HCT116 (cell line): ENCODE results near the gene ATP6V1B1. TPM values are rescaled to one million over a fixed set of nuclear protein-coding genes. Genes with fewer than 3 reads are reported as not detected.

Experiments used
- ATAC-seq: fragments of 200-7000 bp; cut with Tn5 transposase; 2 replicates; pipeline ENCODE4 v1.9.1; 2020; ENCODE audit warnings: mild to moderate bottlenecking, moderate library complexity
- BruUV-seq: library from RNA; stranded (reverse); fragments of 400-500 nt; replicated peaks from 2 replicates; lab custom pipeline; 2021; lab: Mats Ljungman, UMichigan
- CTCF ChIA-PET: fragments of 300-600 bp; sonication (Branson Sonifier 250); formaldehyde crosslinking; loops from one replicate; lab custom pipeline; 2021; ENCODE audit warnings: antibody characterized with exemption; lab: Charles Lee
- POLR2A ChIA-PET: fragments of 300-600, 350-600 bp; sonication (Branson Sonifier 250); formaldehyde crosslinking; loops from one replicate; lab custom pipeline; 2021; ENCODE audit warnings: antibody characterized with exemption; lab: Charles Lee
- RAD21 ChIA-PET, 2 experiments: fragments of 300-600 bp; sonication (Branson Sonifier 250); formaldehyde crosslinking; loops; one replicate each; lab custom pipeline; 2023; ENCODE audit warnings: low total read pairs in 2 of 2; ENCODE audit not compliant: uncharacterized antibody in 2 of 2, unreplicated experiment in 2 of 2, low non-redundant PET in 1 of 2; lab: Charles Lee
- DNase-seq: peaks from one replicate; pipeline ENCODE4 v3.0.0-alpha.2; 2010; ENCODE audit warnings: low read depth, low spot score
- H2AFZ ChIP-seq: fragments of 200-600 bp; shearing (Covaris generic), sonication (generic); 2 replicates; pipeline ENCODE4 v1.6.1; 2017; ENCODE audit warnings: low read depth, mixed run types, mixed read lengths, antibody characterized with exemption, low read length; ENCODE audit not compliant: poor library complexity, severe bottlenecking
- H3K27ac ChIP-seq: 2 replicates; pipeline ENCODE4 v1.5.1; 2012; ENCODE audit warnings: low read depth, low read length
- H3K27me3 ChIP-seq: fragments of 200-600 bp; sonication (generic); 2 replicates; pipeline ENCODE4 v1.6.1; 2016; ENCODE audit warnings: mixed run types, low read length, mixed read lengths; ENCODE audit not compliant: insufficient read depth
- H3K36me3 ChIP-seq, 2 experiments: fragments of 200-500 bp in 1 of 2; fragments of 200-600 bp in 1 of 2; sonication (Bioruptor generic) in 1 of 2; sonication (generic) in 1 of 2; 2 replicates each; pipeline versions ENCODE4 v1.5.1 to v1.6.1; 2014 to 2016; ENCODE audit warnings: low read length in 2 of 2, inconsistent platforms in 1 of 2, mixed read lengths in 1 of 2, mixed run types in 1 of 2; ENCODE audit not compliant: insufficient read depth in 2 of 2, control insufficient read depth in 1 of 2
- H3K4me1 ChIP-seq, 2 experiments: fragments of 200-600 bp in 1 of 2; sonication (generic) in 1 of 2; 2 replicates each; pipeline versions ENCODE4 v1.5.1 to v1.6.1; 2012 to 2017; ENCODE audit warnings: low read length in 2 of 2, inconsistent platforms in 1 of 2, mild to moderate bottlenecking in 1 of 2, mixed read lengths in 1 of 2, mixed run types in 1 of 2, moderate library complexity in 1 of 2; ENCODE audit not compliant: insufficient read depth in 2 of 2, control insufficient read depth in 1 of 2
- H3K4me2 ChIP-seq: fragments of 200-600 bp; sonication (generic); 2 replicates; pipeline ENCODE4 v1.6.1; 2017; ENCODE audit warnings: mixed run types, low read length, mixed read lengths
- H3K4me3 ChIP-seq, 2 experiments: fragments of 200-600 bp in 1 of 2; sonication (generic) in 1 of 2; replicated peaks in 1 of 2; 2 replicates each; pipeline ENCODE4 v1.5.1; 2011 to 2016; ENCODE audit warnings: low read length in 2 of 2, control low read depth in 1 of 2, low read depth in 1 of 2, mild to moderate bottlenecking in 1 of 2, mixed read lengths in 1 of 2, mixed run types in 1 of 2
- H3K79me2 ChIP-seq: fragments of 200-600 bp; sonication (generic); 2 replicates; pipeline ENCODE4 v1.6.1; 2017; ENCODE audit warnings: mild to moderate bottlenecking, mixed run types, low read length, moderate library complexity, mixed read lengths; ENCODE audit not compliant: insufficient read depth
- H3K9ac ChIP-seq: fragments of 200-600 bp; sonication (generic); 2 replicates; pipeline ENCODE4 v1.6.1; 2016; ENCODE audit warnings: low read length, mixed read lengths
- H3K9me2 ChIP-seq: fragments of 200-600 bp; sonication (generic), shearing (Covaris generic); 2 replicates; pipeline ENCODE4 v1.6.1; 2017; ENCODE audit warnings: mixed run types, mild to moderate bottlenecking, moderate library complexity; ENCODE audit not compliant: insufficient read depth
- H3K9me3 ChIP-seq, 2 experiments: fragments of 200-500 bp in 1 of 2; fragments of 200-600 bp in 1 of 2; sonication (Bioruptor generic) in 1 of 2; sonication (generic) in 1 of 2; 2 replicates each; pipeline ENCODE4 v1.6.1; 2014 to 2017; ENCODE audit warnings: low read length in 2 of 2, mixed read lengths in 2 of 2, inconsistent platforms in 1 of 2, low read depth in 1 of 2, mild to moderate bottlenecking in 1 of 2, mixed run types in 1 of 2, moderate library complexity in 1 of 2; ENCODE audit not compliant: control insufficient read depth in 1 of 2, insufficient read depth in 1 of 2
- H4K20me1 ChIP-seq: fragments of 200-600 bp; sonication (generic), shearing (Covaris generic); 2 replicates; pipeline ENCODE4 v1.6.1; 2017; ENCODE audit warnings: mixed run types, mild to moderate bottlenecking, moderate library complexity; ENCODE audit not compliant: insufficient read depth
- ATF3 ChIP-seq: IDR thresholded peaks from 2 replicates; pipeline ENCODE4 v1.6.1; 2012
- EZH2 ChIP-seq: fragments of 200-600 bp; sonication (generic); IDR thresholded peaks from 2 replicates; pipeline ENCODE4 v1.6.1; 2017; ENCODE audit warnings: antibody characterized with exemption, mixed run types
- JUND ChIP-seq: IDR thresholded peaks from 2 replicates; pipeline ENCODE4 v1.6.1; 2012
- MAX ChIP-seq: IDR thresholded peaks from 2 replicates; pipeline ENCODE4 v1.6.1; 2012
- POLR2A ChIP-seq: IDR thresholded peaks from 2 replicates; pipeline ENCODE4 v1.7.0; 2011; ENCODE audit warnings: borderline replicate concordance; ENCODE audit not compliant: insufficient read depth, insufficient read length; ENCODE audit errors: extremely low read depth
- SIN3A ChIP-seq: IDR thresholded peaks from 2 replicates; pipeline ENCODE4 v1.6.1; 2012; ENCODE audit warnings: low read depth
- SRF ChIP-seq: IDR thresholded peaks from 2 replicates; pipeline ENCODE4 v1.6.1; 2012; ENCODE audit warnings: low read depth
- YY1 ChIP-seq: IDR thresholded peaks from 2 replicates; pipeline ENCODE4 v1.6.1; 2011; ENCODE audit warnings: low read length, low read depth, moderate library complexity, mild to moderate bottlenecking; ENCODE audit not compliant: insufficient replicate concordance; ENCODE audit errors: extremely low read depth
- ZFX ChIP-seq: fragments of 450-650 bp; IDR thresholded peaks from 2 replicates; pipeline ENCODE4 v1.6.1; 2017
- ZNF274 ChIP-seq: fragments of 200-500 bp; sonication (Bioruptor generic); IDR thresholded peaks from 2 replicates; pipeline ENCODE4 v1.6.1; 2014; ENCODE audit warnings: mild to moderate bottlenecking, low read depth, low read length, inconsistent platforms
- intact Hi-C: fragments of 100-400 bp; cut with micrococcal nuclease; formaldehyde crosslinking; loops from 2 replicates; pipeline ENCODE4 v1.10.0; 2022
- total RNA-seq: library from RNA; stranded (reverse); gene quantifications from one replicate; pipeline ENCODE4 v1.2.1, GENCODE V29; 2021; ENCODE audit not compliant: unreplicated experiment

The ATP6V1B1 gene
- total RNA-seq, 1 experiment from 2014 or later = 0.74 TPM

- TF ChIP-seq EZH2 (no peak), SIN3A (no peak), MAX (peak; percentile 81), SRF (no peak), JUND (no peak)
These were observed 12.8 kb downstream of the ATP6V1B1 start (continued) for GRCh38 chr2:70948337-70949003.

- H3K4me1 ChIP-seq = peaks cover 16 to 34% of the 10 kb centered on the region in 2 experiments
- H3K27ac ChIP-seq = no peak overlapping the region
- ATAC-seq (no peak), DNase-seq (no peak)
- no peaks in the 10 kb centered on the region; the same call in 1 of the 2 replicates for H3K79me2 ChIP-seq
- no peaks in the 10 kb centered on the region for H4K20me1 ChIP-seq
- peak overlapping the region in 1 of 2 experiments; percentile 58; a peak in 1 of 4 replicates for H3K4me3 ChIP-seq
- ChIA-PET POLR2A (interaction anchor here (1.6 kb wide), 1 partner anchor 143 kb away, joined by 3 read pairs; no protein-coding TSS in a partner anchor), RAD21 (interaction anchor here (0.9 to 1.9 kb wide), 4 partner anchors 78 to 645 kb away, joined by 3 to 8 read pairs (median 5); no protein-coding TSS in a partner anchor), CTCF (interaction anchor here (0.6 to 3.9 kb wide), 24 partner anchors 10 to 645 kb away, joined by 3 to 79 read pairs (median 6); partner anchors contain the start of genes ATP6V1B1, FIGLA and PAIP2B)
- H3K9ac ChIP-seq = no peak overlapping the region
- no peaks in the 10 kb centered on the region for H3K9me2 ChIP-seq
- intact Hi-C loops = loop anchor here (5.0 to 10.0 kb wide), 2 partner anchors 292 to 644 kb away; partner anchors contain the start of gene FAM136A
- H2AFZ ChIP-seq = peak overlapping the region; percentile 80
- peaks cover 2% of the 10 kb centered on the region; the same call in 1 of the 2 replicates for H3K27me3 ChIP-seq
- H3K9me3 ChIP-seq = no peaks in the 10 kb centered on the region
- no TSS peak for BruUV-seq
- TF ChIP-seq EZH2 (no peak), POLR2A (no peak), SRF (no peak), ZFX (no peak), ATF3 (no peak), YY1 (no peak), ZNF274 (no peak)
- H3K36me3 ChIP-seq = no peaks in the 10 kb centered on the region
- peak overlapping the region; percentile 75 for H3K4me2 ChIP-seq
These were observed 13.4 kb downstream of the ATP6V1B1 start for GRCh38 chr2:70949086-70949485.
